SK-N-SH (cell line): ENCODE results near the gene RASA3.

ENCODE experiments used
- CTCF ChIP-seq: fragments of 200-600 bp; sonication (generic); IDR thresholded peaks from 2 replicates; pipeline ENCODE4 v1.6.1; 2017; ENCODE audit warnings: antibody characterized with exemption, mild to moderate bottlenecking, moderate library complexity
- EP300 ChIP-seq, 2 experiments: IDR thresholded peaks; 2 replicates each; pipeline versions ENCODE4 v1.4.0 to v1.6.1; 2012; ENCODE audit warnings: borderline replicate concordance in 1 of 2, low read depth in 1 of 2, low read length in 1 of 2
- GABPA ChIP-seq: IDR thresholded peaks from 2 replicates; pipeline ENCODE4 v1.4.0; 2012; ENCODE audit warnings: low read depth, mild to moderate bottlenecking
- MEF2A ChIP-seq: IDR thresholded peaks from 2 replicates; pipeline ENCODE4 v1.4.0; 2012; ENCODE audit warnings: low read depth, borderline replicate concordance
- POLR2AphosphoS5 ChIP-seq: IDR thresholded peaks from 2 replicates; pipeline ENCODE4 v1.6.1; 2012; ENCODE audit warnings: low read depth, low read length
- RAD21 ChIP-seq: IDR thresholded peaks from 2 replicates; pipeline ENCODE4 v1.6.1; 2012; ENCODE audit warnings: mild to moderate bottlenecking, low read length
- RCOR1 ChIP-seq: fragments of 150-350 bp; IDR thresholded peaks from 2 replicates; pipeline ENCODE4 v1.6.1; 2017; ENCODE audit warnings: antibody characterized with exemption, low read length
- REST ChIP-seq: IDR thresholded peaks from 2 replicates; pipeline ENCODE4 v1.6.1; 2012; ENCODE audit warnings: mild to moderate bottlenecking, low read depth, low read length, moderate library complexity
- TCF12 ChIP-seq: IDR thresholded peaks from 2 replicates; pipeline ENCODE4 v1.4.0; 2012
- TF ChIP-seq, protein P1 (sequence below): IDR thresholded peaks from 2 replicates; pipeline ENCODE4 v1.4.0; 2012; ENCODE audit warnings: low read depth
- TF ChIP-seq, protein P2 (sequence below): fragments of 150-350 bp; IDR thresholded peaks from 2 replicates; pipeline ENCODE4 v1.6.1; 2016; ENCODE audit warnings: mild to moderate bottlenecking, low read depth, low read length
- TF ChIP-seq, protein P3 (sequence below): IDR thresholded peaks from 2 replicates; pipeline ENCODE4 v1.4.0; 2012; ENCODE audit warnings: low read depth, borderline replicate concordance

DNA sequence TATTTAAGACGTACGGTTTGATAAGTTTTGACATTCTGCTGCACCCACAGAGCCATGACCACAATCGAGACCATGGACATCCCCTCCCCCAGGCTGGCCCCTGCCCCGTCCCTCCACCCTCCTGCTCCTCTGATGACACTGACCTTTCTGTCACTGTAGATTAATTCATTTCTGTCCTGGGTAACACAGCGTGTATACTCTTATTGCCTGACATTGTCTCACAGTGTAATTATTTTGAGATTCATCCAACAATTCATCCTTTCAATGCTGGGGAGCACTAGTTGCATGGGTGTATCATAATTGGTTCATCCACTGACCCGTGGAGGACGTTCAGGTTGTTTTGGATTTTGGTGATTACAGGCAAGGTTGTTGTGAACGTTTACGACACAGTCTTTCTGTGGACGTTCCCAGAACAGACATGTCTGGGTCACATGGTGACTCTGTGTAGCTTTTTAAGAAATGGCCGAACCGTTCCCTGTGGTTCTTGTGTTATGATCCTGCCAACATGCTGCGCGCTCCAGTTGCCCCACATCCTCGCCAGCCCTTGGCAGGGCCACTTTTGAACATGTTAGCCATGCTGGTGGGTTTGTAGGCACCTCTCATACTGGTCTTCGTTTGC lies 200.5 kb downstream of the RASA3 start:
- no peak for TF ChIP-seq GABPA
- TF ChIP-seq, protein P1, sequence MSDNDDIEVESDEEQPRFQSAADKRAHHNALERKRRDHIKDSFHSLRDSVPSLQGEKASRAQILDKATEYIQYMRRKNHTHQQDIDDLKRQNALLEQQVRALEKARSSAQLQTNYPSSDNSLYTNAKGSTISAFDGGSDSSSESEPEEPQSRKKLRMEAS, result no peak
- no peak for TF ChIP-seq REST
- no peak for TF ChIP-seq CTCF
- TF ChIP-seq TCF12, result no peak
- TF ChIP-seq MEF2A, result no peak
- no peak for TF ChIP-seq RCOR1
- TF ChIP-seq POLR2AphosphoS5, result no peak
- TF ChIP-seq, protein P2, sequence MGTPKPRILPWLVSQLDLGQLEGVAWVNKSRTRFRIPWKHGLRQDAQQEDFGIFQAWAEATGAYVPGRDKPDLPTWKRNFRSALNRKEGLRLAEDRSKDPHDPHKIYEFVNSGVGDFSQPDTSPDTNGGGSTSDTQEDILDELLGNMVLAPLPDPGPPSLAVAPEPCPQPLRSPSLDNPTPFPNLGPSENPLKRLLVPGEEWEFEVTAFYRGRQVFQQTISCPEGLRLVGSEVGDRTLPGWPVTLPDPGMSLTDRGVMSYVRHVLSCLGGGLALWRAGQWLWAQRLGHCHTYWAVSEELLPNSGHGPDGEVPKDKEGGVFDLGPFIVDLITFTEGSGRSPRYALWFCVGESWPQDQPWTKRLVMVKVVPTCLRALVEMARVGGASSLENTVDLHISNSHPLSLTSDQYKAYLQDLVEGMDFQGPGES, result no peak
- no peak for TF ChIP-seq EP300 (IDR thresholded peaks at IDR 0.05; ENCODE audit: borderline replicate concordance in 1 of 2, low read depth in 1 of 2, low read length in 1 of 2)
- TF ChIP-seq RAD21, result no peak
- TF ChIP-seq, protein P3, sequence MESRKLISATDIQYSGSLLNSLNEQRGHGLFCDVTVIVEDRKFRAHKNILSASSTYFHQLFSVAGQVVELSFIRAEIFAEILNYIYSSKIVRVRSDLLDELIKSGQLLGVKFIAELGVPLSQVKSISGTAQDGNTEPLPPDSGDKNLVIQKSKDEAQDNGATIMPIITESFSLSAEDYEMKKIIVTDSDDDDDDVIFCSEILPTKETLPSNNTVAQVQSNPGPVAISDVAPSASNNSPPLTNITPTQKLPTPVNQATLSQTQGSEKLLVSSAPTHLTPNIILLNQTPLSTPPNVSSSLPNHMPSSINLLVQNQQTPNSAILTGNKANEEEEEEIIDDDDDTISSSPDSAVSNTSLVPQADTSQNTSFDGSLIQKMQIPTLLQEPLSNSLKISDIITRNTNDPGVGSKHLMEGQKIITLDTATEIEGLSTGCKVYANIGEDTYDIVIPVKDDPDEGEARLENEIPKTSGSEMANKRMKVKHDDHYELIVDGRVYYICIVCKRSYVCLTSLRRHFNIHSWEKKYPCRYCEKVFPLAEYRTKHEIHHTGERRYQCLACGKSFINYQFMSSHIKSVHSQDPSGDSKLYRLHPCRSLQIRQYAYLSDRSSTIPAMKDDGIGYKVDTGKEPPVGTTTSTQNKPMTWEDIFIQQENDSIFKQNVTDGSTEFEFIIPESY, result no peak
